HCT116 (cell line): ENCODE measurements around the gene PLXNB3. TPM values are rescaled to one million over a fixed set of nuclear protein-coding genes. Genes with fewer than 3 reads are reported as not detected.

ENCODE experiments used
- ATAC-seq: fragments of 200-7000 bp; cut with Tn5 transposase; 2 replicates; pipeline ENCODE4 v1.9.1; 2020; ENCODE audit warnings: mild to moderate bottlenecking, moderate library complexity
- BruUV-seq: library from RNA; stranded (reverse); fragments of 400-500 nt; replicated peaks from 2 replicates; lab custom pipeline; 2021; lab: Mats Ljungman, UMichigan
- CTCF ChIA-PET: fragments of 300-600 bp; sonication (Branson Sonifier 250); formaldehyde crosslinking; loops from one replicate; lab custom pipeline; 2021; ENCODE audit warnings: antibody characterized with exemption; lab: Charles Lee
- POLR2A ChIA-PET: fragments of 300-600, 350-600 bp; sonication (Branson Sonifier 250); formaldehyde crosslinking; loops from one replicate; lab custom pipeline; 2021; ENCODE audit warnings: antibody characterized with exemption; lab: Charles Lee
- RAD21 ChIA-PET, 2 experiments: fragments of 300-600 bp; sonication (Branson Sonifier 250); formaldehyde crosslinking; loops; one replicate each; lab custom pipeline; 2023; ENCODE audit warnings: low total read pairs in 2 of 2; ENCODE audit not compliant: uncharacterized antibody in 2 of 2, unreplicated experiment in 2 of 2, low non-redundant PET in 1 of 2; lab: Charles Lee
- DNase-seq: peaks from one replicate; pipeline ENCODE4 v3.0.0-alpha.2; 2010; ENCODE audit warnings: low read depth, low spot score
- H2AFZ ChIP-seq: fragments of 200-600 bp; shearing (Covaris generic), sonication (generic); 2 replicates; pipeline ENCODE4 v1.6.1; 2017; ENCODE audit warnings: low read depth, mixed run types, mixed read lengths, antibody characterized with exemption, low read length; ENCODE audit not compliant: poor library complexity, severe bottlenecking
- H3K27ac ChIP-seq: 2 replicates; pipeline ENCODE4 v1.5.1; 2012; ENCODE audit warnings: low read depth, low read length
- H3K27me3 ChIP-seq: fragments of 200-600 bp; sonication (generic); 2 replicates; pipeline ENCODE4 v1.6.1; 2016; ENCODE audit warnings: mixed run types, low read length, mixed read lengths; ENCODE audit not compliant: insufficient read depth
- H3K36me3 ChIP-seq, 2 experiments: fragments of 200-500 bp in 1 of 2; fragments of 200-600 bp in 1 of 2; sonication (Bioruptor generic) in 1 of 2; sonication (generic) in 1 of 2; 2 replicates each; pipeline versions ENCODE4 v1.5.1 to v1.6.1; 2014 to 2016; ENCODE audit warnings: low read length in 2 of 2, inconsistent platforms in 1 of 2, mixed read lengths in 1 of 2, mixed run types in 1 of 2; ENCODE audit not compliant: insufficient read depth in 2 of 2, control insufficient read depth in 1 of 2
- H3K4me1 ChIP-seq, 2 experiments: fragments of 200-600 bp in 1 of 2; sonication (generic) in 1 of 2; 2 replicates each; pipeline versions ENCODE4 v1.5.1 to v1.6.1; 2012 to 2017; ENCODE audit warnings: low read length in 2 of 2, inconsistent platforms in 1 of 2, mild to moderate bottlenecking in 1 of 2, mixed read lengths in 1 of 2, mixed run types in 1 of 2, moderate library complexity in 1 of 2; ENCODE audit not compliant: insufficient read depth in 2 of 2, control insufficient read depth in 1 of 2
- H3K4me2 ChIP-seq: fragments of 200-600 bp; sonication (generic); 2 replicates; pipeline ENCODE4 v1.6.1; 2017; ENCODE audit warnings: mixed run types, low read length, mixed read lengths
- H3K4me3 ChIP-seq, 2 experiments: fragments of 200-600 bp in 1 of 2; sonication (generic) in 1 of 2; replicated peaks in 1 of 2; 2 replicates each; pipeline ENCODE4 v1.5.1; 2011 to 2016; ENCODE audit warnings: low read length in 2 of 2, control low read depth in 1 of 2, low read depth in 1 of 2, mild to moderate bottlenecking in 1 of 2, mixed read lengths in 1 of 2, mixed run types in 1 of 2
- H3K79me2 ChIP-seq: fragments of 200-600 bp; sonication (generic); 2 replicates; pipeline ENCODE4 v1.6.1; 2017; ENCODE audit warnings: mild to moderate bottlenecking, mixed run types, low read length, moderate library complexity, mixed read lengths; ENCODE audit not compliant: insufficient read depth
- H3K9ac ChIP-seq: fragments of 200-600 bp; sonication (generic); 2 replicates; pipeline ENCODE4 v1.6.1; 2016; ENCODE audit warnings: low read length, mixed read lengths
- H3K9me2 ChIP-seq: fragments of 200-600 bp; sonication (generic), shearing (Covaris generic); 2 replicates; pipeline ENCODE4 v1.6.1; 2017; ENCODE audit warnings: mixed run types, mild to moderate bottlenecking, moderate library complexity; ENCODE audit not compliant: insufficient read depth
- H3K9me3 ChIP-seq, 2 experiments: fragments of 200-500 bp in 1 of 2; fragments of 200-600 bp in 1 of 2; sonication (Bioruptor generic) in 1 of 2; sonication (generic) in 1 of 2; 2 replicates each; pipeline ENCODE4 v1.6.1; 2014 to 2017; ENCODE audit warnings: low read length in 2 of 2, mixed read lengths in 2 of 2, inconsistent platforms in 1 of 2, low read depth in 1 of 2, mild to moderate bottlenecking in 1 of 2, mixed run types in 1 of 2, moderate library complexity in 1 of 2; ENCODE audit not compliant: control insufficient read depth in 1 of 2, insufficient read depth in 1 of 2
- H4K20me1 ChIP-seq: fragments of 200-600 bp; sonication (generic), shearing (Covaris generic); 2 replicates; pipeline ENCODE4 v1.6.1; 2017; ENCODE audit warnings: mixed run types, mild to moderate bottlenecking, moderate library complexity; ENCODE audit not compliant: insufficient read depth
- FOSL1 ChIP-seq: IDR thresholded peaks from 2 replicates; pipeline ENCODE4 v1.6.1; 2012; ENCODE audit warnings: low read depth
- JUND ChIP-seq: IDR thresholded peaks from 2 replicates; pipeline ENCODE4 v1.6.1; 2012
- POLR2AphosphoS5 ChIP-seq: IDR thresholded peaks from 2 replicates; pipeline ENCODE4 v1.6.1; 2011; ENCODE audit warnings: mild to moderate bottlenecking, low read depth, low read length, moderate library complexity
- RAD21 ChIP-seq: IDR thresholded peaks from 2 replicates; pipeline ENCODE4 v1.6.1; 2012; ENCODE audit warnings: low read depth, mild to moderate bottlenecking
- SIN3A ChIP-seq: IDR thresholded peaks from 2 replicates; pipeline ENCODE4 v1.6.1; 2012; ENCODE audit warnings: low read depth
- ZBTB33 ChIP-seq: IDR thresholded peaks from 2 replicates; pipeline ENCODE4 v1.6.1; 2011; ENCODE audit warnings: mild to moderate bottlenecking, low read length, moderate library complexity; ENCODE audit not compliant: insufficient replicate concordance; ENCODE audit errors: extremely low read depth
- ZFX ChIP-seq: fragments of 450-650 bp; IDR thresholded peaks from 2 replicates; pipeline ENCODE4 v1.6.1; 2017
- ZNF274 ChIP-seq: fragments of 200-500 bp; sonication (Bioruptor generic); IDR thresholded peaks from 2 replicates; pipeline ENCODE4 v1.6.1; 2014; ENCODE audit warnings: mild to moderate bottlenecking, low read depth, low read length, inconsistent platforms
- intact Hi-C: fragments of 100-400 bp; cut with micrococcal nuclease; formaldehyde crosslinking; loops from 2 replicates; pipeline ENCODE4 v1.10.0; 2022
- total RNA-seq: library from RNA; stranded (reverse); gene quantifications from one replicate; pipeline ENCODE4 v1.2.1, GENCODE V29; 2021; ENCODE audit not compliant: unreplicated experiment

The PLXNB3 gene
- total RNA-seq, 1 experiment from 2014 or later = 4.8 TPM

- H4K20me1 ChIP-seq = no peaks in the 10 kb centered on the region
- peaks cover 12 to 13% of the 10 kb centered on the region in 2 experiments; a peak in 3 of 4 replicates for H3K36me3 ChIP-seq
- H3K4me1 ChIP-seq = peaks cover 39 to 45% of the 10 kb centered on the region in 2 experiments
- H3K4me2 ChIP-seq = peak within 1 kb of the TSS; percentile 84
- peak within 1 kb of the TSS; percentile 85 for H3K27ac ChIP-seq
- no peaks in the 10 kb centered on the region for H3K9me2 ChIP-seq
- peak within 1 kb of the TSS; percentile 64 to 70 for H3K4me3 ChIP-seq
- H3K9me3 ChIP-seq = no peaks in the 10 kb centered on the region
- H2AFZ ChIP-seq = no peak within 1 kb of the TSS
- no TSS peak for BruUV-seq
- TF ChIP-seq JUND (no peak), ZFX (no peak; the same call in none of the 2 replicates), FOSL1 (no peak), ZBTB33 (peak; percentile 83), ZNF274 (no peak), POLR2AphosphoS5 (peak; percentile 44; the same call in 1 of the 2 replicates), SIN3A (no peak), RAD21 (no peak)
- H3K27me3 ChIP-seq = no peaks in the 10 kb centered on the region
- H3K79me2 ChIP-seq = peaks cover 37% of the 10 kb centered on the region
- ChIA-PET CTCF (no interaction called here), RAD21 (no interaction called here), POLR2A (no interaction called here)
- peak within 1 kb of the TSS; percentile 74 for H3K9ac ChIP-seq
- peak; percentile 78 for ATAC-seq
- intact Hi-C loops = no loop called here
- DNase-seq = peak; percentile 49
Measured at GRCh38 chrX:153724252-153725038, 39.6 kb upstream of the PLXNB3 start, which contains the start of the genes ABCD1 and BCAP31. Gene ABCD1, plus strand, starts transcription at chrX:153724856. Its CDS starts 411 bp downstream, at chrX:153725267. Gene BCAP31, minus strand, starts transcription at chrX:153724387. Its CDS starts 1,143 bp downstream, at chrX:153723244.
